ENCODE measurements around the gene ARID3C.

- TF ChIP-seq POLR2A (IDR thresholded peaks at IDR 0.05) (no peak), CTCF (IDR thresholded peaks at IDR 0.05) (no peak)
These were observed 16.0 kb upstream of the ARID3C start for GRCh38 chr9:34644766-34645314.
